Forelimb muscle (tissue), 1 donor: ENCODE measurements around the gene CCSER1. TPM values are rescaled to one million over a fixed set of nuclear protein-coding genes. Genes with fewer than 3 reads are reported as not detected.

ENCODE experiments used
- DNase-seq: peaks from one replicate; pipeline ENCODE4 v3.0.0-alpha.2; 2013; ENCODE audit warnings: low read depth
- polyA plus RNA-seq: library from polyadenylated mRNA; unstranded; fragments of 120-200 nt; gene quantifications from one replicate; pipeline ENCODE4 v1.2.1, GENCODE V29; 2013; ENCODE audit not compliant: insufficient read length

Gene CCSER1
- polyA plus RNA-seq, 1 donor: 0.22 TPM

GRCh38 chr4:90128961-90129495 is 1.8 kb downstream of the CCSER1 start:
- DNase-seq: no peak

- DNase-seq: no peak
Measured at GRCh38 chr4:90130076-90130475, 2.9 kb downstream of the CCSER1 start.

DNA sequence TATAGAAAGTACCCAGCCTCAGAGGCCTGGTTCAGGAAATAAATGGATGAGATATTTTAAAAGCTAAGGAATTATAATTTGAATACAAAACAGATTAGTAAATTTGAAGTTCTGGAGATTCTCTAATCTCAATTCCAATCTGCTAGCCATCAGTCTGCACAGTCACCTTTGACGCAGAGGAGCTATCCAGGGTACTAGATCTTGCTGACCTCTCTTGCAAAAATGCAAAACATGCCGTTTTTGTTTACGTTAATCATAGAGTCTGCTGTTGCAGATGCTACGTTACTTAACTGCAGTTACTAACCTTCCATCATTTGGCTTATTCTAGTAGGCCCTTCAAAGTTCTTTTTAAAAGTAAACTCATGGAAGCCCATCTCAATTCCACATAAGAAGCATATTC is 10.4 kb downstream of the CCSER1 start:
- no peak for DNase-seq

GRCh38 chr4:90142081-90142480 is 14.9 kb downstream of the CCSER1 start:
- DNase-seq: no peak

DNA sequence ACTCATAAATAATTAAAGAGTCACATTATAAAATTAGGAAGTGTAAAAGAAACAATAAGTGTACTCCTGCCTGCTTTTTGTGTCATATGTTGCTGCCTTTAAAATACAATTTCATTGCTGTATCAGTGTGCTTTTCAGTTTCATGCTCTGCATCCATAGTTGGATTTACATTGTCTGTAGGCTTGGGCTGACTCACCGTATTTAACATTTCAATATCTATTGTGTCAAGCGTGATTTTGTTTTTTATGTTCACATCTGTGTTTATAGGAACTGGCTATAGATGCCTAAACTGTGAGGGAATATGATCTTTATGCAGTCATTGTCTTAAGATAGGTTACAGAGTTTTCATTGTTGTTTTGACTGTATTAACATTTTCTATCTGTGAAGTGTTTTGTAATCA is 18.1 kb downstream of the CCSER1 start:
- DNase-seq: no peak

DNA sequence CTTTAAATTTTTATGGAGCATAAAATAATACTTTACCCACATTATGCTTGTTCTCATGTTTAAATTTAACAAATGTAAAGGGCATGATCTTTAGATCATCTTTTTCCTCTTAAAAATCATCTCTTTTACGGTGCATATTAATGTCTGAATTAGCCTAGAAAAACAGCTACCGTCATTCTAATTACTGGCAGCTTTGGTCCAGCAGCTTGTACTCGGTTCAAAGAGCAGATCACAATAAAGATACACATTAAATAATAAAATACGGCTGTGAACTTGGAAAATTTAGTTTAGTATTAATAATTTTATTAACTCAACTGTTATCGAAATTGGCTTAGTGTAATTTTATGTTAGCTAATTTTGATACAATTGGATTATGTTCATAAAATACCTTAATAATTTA is 19.1 kb downstream of the CCSER1 start:
- no peak for DNase-seq

DNA sequence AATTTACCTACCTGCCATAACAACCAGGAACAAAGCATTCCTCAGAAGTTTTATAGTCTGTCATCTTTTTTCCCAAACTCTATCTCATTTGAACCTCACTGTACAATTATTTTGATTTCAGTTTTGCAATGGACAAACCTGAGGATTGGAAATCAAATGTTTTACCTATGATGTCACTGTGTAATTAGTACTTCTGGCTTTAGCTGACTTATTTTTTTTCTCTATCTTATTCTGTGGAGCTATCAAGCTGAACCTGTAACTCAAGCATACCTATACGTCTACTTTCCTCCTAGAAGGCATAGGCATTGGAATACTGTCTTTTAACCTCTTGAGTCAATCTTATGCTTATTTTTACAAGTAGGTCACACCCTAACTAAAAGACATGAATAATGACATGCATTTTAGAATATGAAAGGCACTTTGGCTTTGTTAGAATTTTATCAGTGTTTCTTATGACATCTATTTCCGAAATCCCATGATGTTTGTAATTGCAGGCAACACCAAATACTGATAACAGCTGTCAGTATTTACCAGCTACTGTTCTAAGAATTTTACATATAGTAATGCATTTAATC is 21.5 kb downstream of the CCSER1 start:
- no peak for DNase-seq

DNA sequence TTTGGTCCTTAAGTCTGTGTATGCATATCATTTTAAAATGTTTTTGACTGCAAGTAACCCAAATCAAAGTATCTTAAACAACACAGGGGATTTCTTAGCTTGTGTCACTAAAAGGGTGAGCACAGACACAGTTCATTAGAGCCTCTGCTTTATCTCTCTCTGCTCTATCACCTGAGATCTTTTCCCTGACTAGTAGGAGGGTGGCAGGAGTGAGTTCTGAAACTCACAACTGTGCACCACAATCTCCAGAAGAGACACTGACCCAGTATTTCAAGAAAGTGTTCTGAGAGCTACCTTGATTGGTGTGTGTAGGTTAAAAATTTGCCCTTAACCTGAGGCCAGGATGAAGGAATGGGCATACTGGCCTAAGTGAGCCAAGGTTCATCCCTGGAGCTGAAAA is 24.8 kb downstream of the CCSER1 start:
- DNase-seq: no peak

DNA sequence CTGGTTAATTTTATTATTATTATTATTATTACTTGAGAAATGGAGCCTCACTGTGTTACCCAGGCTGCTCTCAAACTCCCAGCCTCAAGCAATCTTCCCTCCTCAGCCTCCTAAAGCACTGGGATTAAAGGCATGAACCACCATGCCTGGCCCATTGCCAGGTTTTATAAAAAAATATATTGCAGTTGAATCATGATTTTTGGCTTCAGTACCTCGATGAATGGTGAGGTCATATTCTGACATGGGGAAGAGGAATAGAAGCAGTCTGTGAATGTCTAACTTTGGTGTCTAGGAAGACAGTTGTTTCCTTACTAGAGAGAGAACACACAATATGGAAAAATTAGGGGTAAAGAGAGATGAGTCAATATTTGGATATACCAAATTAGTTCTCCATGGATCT is 32.0 kb downstream of the CCSER1 start:
- no peak for DNase-seq

DNA sequence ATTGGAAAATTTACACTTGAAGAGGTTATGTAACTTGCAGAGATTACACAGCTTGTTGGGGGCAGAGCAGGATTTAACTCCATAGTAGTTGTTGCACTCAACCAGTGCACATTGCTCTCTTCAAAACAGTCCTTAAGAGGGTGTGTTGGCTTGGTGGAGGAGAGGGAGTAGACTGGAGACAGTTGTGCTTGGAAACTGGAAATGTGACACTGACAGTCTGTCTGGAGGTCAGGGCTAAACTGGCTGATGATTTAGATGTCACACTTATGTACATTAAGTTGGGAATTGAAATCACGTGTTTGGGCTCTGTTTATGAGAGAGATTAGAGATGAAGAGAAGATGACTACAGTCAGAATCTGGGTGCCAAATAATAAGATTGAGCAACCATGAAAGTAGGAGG is 32.9 kb downstream of the CCSER1 start:
- DNase-seq: no peak

DNA sequence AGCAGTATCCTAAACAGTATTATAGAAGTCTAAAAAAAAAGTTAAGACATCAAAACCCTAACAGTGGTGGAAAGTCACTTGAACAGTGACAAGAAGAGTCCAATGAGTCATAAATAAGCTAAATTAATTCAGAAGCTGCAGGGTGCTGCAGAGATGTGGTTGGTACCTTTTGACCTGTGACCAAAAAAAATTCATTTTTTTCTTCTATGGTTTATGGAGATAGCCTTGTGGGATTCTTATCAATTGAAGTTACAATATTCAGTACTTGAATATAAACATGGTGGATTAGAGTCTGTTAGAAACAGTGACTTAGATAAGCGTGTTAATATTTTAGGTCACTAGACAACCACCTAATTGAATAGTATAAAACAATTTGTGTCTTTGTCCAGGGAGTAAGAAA is 35.4 kb downstream of the CCSER1 start:
- no peak for DNase-seq

- DNase-seq: no peak
Measured at GRCh38 chr4:90163872-90164271, 36.7 kb downstream of the CCSER1 start.

DNA sequence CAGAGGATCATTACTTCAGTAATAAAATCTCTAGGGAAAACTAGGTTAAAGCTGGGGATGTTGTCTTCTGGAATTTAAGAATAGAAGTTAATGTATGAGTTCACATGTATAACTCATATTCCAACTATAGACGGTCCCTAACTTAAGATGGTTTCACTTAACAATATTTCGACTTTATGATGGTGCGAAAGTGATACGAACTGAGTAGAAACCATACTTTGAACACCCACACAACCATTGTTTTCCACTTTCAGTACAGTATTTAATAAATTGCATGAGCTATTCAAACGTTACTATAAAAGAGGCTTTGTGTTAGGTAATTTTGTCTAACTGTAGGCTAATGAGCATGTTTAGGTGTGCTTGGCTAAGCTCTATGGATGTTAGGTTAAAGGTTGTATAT is 38.7 kb downstream of the CCSER1 start:
- no peak for DNase-seq

DNA sequence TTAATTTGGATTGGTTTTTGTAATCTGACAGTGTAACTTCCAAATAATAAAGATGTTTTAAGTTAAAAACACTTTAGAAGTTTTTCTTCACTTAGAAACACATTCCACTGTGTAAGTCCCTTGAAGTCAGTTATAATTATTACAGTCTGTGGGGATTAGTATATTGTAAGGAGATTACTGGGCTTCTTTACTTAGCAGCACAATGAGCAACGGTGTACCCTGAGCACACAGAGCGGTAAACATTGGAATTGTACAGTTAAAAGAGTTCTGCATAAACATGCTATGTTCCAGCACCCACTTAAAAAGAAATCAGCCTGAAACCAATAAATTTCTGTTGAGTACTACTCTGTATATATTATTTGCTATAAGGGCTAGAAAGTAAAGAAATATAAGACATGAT is 44.3 kb downstream of the CCSER1 start:
- DNase-seq: no peak

DNA sequence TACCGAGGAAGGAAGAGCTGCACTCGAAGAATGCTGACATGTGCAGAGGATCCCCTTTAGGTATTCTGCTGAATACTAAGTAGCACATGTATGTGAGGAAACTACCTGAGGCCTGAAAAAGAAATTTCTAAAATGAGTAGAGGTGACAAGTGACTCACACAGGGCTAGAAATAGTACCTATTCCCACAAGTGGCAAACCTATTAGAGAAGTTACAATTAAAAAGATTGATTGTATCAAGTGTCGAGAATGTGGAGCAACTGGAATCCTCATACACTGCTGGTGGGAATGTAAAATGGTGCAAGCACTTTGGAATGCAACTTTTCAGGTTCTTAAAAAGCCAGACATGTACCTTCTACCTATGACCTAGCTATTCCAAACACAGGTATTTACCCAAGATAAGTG is 47.4 kb downstream of the CCSER1 start:
- DNase-seq: no peak

DNA sequence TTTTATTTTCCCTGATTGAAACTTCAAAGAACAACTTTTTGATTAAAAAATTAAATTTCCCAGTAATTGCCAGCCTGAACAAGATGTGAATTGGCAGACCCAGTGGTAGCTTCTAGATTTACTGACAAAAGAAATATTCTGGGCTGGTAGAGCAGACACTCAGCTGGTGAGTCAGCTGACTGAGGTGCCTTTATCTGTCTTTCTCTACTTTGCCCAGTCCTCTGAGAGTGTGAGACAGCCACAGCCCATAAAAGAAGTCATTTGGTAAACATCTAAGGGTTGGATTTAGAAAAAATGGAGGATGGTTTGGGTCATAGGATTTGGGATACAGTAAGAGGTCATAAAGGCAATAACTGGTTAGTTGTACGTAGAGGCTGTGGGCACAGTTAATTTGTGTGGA is 54.5 kb downstream of the CCSER1 start:
- DNase-seq: no peak

DNA sequence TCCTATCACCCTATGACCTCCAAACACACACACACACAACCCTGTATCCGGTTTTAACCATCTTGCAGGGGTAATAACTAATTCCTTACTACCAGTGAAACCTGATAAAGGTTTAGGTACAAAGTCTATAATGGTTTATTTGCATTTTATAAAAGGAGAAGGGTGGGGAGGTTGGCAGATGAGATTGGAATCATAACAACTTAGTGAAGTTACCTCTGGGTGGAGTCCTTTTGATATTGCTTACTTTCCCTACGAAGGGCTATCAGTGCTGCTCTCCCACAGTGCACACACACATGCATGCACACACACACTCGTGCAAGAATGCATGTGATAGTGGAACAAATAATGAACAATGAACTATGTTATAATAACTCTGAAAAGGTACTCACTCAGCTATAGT is 56.1 kb downstream of the CCSER1 start:
- no peak for DNase-seq

GRCh38 chr4:90184560-90184959 is 57.4 kb downstream of the CCSER1 start:
- DNase-seq: no peak

- DNase-seq: no peak
Measured at GRCh38 chr4:90185416-90185815, 58.2 kb downstream of the CCSER1 start.

GRCh38 chr4:90186229-90186628 is 59.0 kb downstream of the CCSER1 start:
- DNase-seq: no peak

DNA sequence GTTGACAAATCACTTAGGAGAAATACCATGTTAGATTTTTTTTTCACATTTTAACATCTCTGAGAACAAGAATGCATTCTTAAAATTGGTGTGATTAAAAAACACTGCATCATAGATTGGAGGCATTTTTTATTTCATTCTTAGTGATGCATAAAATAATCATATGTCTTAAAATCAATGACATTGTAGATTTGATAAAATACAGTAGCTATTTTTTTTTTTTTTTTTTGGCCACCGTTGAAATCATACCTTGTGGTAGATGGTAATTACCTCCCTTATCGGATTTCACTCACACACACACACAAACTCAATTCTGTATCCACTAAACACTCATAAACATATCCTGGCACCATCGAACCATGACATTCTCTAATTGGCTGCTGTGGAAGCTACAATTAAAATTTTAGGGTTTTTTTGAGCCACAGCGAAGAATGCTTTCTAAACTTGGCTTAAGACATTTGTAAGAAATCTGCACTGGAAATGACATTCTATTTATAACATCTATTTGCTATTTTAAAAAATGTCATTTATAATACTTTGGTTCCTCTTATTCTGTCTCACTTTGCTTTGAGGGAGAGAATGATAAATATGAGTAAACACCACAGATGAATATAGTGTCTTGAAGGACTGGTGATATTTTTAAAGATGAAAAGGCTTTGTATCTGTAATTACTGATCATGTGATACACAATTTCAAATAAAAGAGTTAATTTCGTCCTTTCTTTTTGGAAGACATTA is 60.1 kb downstream of the CCSER1 start:
- no peak for DNase-seq

DNA sequence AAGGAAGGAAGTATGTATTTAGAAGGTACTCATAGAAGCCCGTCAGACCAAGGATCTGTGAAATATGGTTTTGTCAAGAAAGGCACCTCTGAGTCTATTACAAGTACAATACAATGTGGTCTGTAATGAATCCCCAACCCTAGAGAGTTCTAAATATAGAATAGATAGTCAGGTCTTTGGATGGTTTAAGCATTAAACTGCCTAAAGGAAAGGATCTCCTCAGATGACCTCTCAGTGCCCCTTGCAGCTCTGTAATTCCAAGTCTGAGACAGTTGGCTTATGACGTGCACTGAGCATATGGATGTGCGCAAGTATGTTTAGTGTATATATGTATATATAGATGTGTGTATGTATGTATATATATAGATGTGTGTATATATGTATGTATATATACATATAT is 62.0 kb downstream of the CCSER1 start:
- DNase-seq: no peak

- no peak for DNase-seq
Measured at GRCh38 chr4:90189946-90190345, 62.8 kb downstream of the CCSER1 start.

DNA sequence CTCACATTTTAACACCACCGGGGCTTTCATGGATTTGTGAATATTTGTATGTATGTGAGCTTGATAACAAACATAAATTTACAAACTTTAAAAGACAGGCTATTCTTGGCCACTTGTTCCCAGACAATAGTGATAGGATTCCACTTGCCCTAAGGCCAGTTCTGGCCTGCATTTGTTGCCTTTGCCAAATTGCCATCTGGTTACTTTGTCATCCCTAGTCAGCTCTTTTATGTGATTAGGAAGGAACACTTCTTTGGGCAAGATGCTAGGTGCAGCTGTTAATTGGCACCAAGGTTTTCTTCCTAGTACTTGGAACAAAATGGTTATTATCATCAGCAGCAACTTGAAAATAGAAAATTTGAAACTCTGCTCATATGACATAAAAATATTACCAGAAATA is 63.3 kb downstream of the CCSER1 start:
- no peak for DNase-seq
